Measurements from ENCODE around the gene TMEM209. TPM values are rescaled to one million over a fixed set of nuclear protein-coding genes. Genes with fewer than 3 reads are reported as not detected.

TMEM209 gene
- total and polyA plus RNA-seq, 12 donors, result 6.0 to 77.1 (median 35.9) TPM

DNA sequence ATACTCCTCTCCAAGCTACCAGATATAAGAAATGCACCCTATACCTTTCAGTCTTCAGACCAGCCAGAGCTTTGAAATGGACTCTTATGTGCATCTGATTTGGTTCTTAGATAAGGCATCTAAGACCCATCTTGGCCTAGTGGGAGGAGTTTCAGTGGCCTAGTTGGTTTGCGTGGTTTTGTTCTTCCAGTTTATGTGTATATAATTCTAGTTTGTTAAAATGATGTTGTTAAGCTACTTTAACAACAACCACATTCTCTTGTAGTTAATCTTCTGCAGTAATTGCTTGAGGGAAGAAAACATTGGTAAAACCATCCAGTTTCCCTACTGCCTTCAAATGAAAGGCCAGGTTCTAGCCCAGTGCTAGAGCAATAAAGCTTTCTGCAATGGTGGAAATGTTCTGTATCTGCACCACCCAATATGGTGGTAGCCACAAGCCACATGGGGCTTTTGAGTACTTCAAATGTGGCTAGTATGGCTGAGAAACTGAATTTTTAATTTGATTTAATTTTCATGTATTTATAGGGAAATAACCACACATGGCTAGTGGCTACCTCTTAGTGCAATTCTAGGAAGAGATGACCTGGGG, 68.5 kb downstream of the TMEM209 start:
- peaks cover 0 to 6% of the 10 kb centered on the region in 2 donors for H3K36me3 ChIP-seq (replicated peaks in 1 of 2)
- no peaks in the 10 kb centered on the region for H3K27me3 ChIP-seq
- no peak overlapping the region for H3K27ac ChIP-seq
- peaks cover 0 to 7% of the 10 kb centered on the region in 2 donors for H3K4me1 ChIP-seq (replicated peaks in 1 of 2)
- H3K4me3 ChIP-seq, result no peak overlapping the region
- DNase-seq, result no peak
- intact Hi-C loops (cut with DNase I), result no loop called here
- TF ChIP-seq, protein P1, sequence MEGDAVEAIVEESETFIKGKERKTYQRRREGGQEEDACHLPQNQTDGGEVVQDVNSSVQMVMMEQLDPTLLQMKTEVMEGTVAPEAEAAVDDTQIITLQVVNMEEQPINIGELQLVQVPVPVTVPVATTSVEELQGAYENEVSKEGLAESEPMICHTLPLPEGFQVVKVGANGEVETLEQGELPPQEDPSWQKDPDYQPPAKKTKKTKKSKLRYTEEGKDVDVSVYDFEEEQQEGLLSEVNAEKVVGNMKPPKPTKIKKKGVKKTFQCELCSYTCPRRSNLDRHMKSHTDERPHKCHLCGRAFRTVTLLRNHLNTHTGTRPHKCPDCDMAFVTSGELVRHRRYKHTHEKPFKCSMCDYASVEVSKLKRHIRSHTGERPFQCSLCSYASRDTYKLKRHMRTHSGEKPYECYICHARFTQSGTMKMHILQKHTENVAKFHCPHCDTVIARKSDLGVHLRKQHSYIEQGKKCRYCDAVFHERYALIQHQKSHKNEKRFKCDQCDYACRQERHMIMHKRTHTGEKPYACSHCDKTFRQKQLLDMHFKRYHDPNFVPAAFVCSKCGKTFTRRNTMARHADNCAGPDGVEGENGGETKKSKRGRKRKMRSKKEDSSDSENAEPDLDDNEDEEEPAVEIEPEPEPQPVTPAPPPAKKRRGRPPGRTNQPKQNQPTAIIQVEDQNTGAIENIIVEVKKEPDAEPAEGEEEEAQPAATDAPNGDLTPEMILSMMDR (IDR thresholded peaks at IDR 0.05), result no peak
- no peak for TF ChIP-seq POLR2A (IDR thresholded peaks at IDR 0.05)
- 88 to 99% (median 93%) methylated on average over 1 of the region's 1 CpG for WGBS, 4 donors
- H3K9me3 ChIP-seq (replicated peaks in 1 of 3), result no peaks in the 10 kb centered on the region

DNA sequence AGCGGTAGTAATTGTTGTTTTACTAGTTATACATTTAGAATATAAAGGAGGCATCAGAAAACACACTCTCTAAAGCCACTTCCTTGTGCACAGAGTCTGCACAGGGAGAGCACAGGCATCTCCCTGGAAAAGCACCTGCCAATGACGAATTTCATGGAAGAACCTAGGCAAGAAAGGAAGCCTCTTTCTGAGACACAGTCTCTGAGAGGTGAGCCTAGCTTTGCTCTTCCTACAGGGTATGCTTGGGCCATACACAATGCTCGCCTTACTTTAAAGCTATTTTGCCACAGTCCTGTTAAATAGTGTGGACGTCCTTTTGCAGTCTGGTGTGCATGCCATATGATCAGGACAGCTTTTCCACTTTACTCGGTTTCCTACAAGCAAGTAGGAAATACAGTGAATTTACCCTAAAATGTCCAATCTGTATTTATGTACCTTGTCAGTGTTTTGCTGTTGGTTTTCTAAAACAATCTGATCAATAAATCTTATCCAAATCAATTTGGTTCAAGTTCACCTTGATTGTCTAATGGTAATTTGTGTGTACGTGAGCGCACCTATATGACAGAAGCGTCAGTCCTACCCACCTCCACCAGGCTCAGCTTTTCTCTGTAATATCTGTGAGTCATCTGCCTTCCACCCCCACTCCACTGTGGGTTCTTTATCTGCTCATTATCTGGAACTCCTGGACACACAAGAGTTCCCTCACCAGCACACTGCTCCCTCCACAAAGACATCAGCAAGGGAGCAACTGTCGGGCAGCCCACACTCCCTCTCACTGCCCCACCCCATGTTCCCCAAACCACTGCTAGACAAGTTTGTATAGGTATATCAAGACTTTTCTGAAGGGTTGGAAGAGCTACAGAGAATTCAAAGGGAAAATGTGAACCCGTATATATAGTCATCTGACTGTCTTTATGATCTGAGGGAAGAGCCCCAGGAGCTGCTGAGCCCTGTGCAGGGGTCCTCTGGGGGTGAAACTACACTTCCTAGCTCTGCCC, 69.7 kb downstream of the TMEM209 start:
- Histone ChIP-seq H3K9me3 (replicated peaks in 1 of 3) (no peaks in the 10 kb centered on the region), H3K27ac (no peak overlapping the region), H3K4me3 (no peak overlapping the region), H3K27me3 (no peaks in the 10 kb centered on the region), H3K36me3 (replicated peaks in 1 of 2) (peaks cover 0 to 18% of the 10 kb centered on the region in 2 donors), H3K4me1 (replicated peaks in 1 of 2) (no peaks in the 10 kb centered on the region)
- peak in 1 of 7 donors; percentile 27 for DNase-seq
- intact Hi-C loops (cut with DNase I), result no loop called here
- WGBS, 4 donors, result 91 to 96% (median 93%) methylated on average over 10 of the region's 10 CpGs
- TF ChIP-seq POLR2A (IDR thresholded peaks at IDR 0.05), result no peak
- TF ChIP-seq, protein P1 (IDR thresholded peaks at IDR 0.05), result no peak

DNA sequence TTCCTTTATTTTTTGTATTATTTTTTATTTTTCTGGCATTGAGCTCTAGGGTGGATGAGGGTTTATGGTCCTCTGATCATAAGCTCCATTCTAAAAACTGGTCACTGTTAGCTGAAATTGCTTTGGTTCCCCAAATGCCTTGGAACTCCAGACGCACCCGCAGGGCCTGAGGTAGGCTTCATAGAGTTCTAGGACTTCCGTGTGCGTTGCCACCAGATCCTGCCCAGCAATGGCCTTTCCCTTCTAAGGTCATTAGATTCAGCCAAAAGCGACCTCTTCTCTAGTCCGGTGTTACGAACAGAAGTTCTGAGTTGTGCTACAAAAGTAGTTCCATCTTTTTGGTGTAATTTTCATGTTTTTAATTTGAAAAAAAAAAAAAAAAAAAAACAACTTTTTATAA, 70.5 kb downstream of the TMEM209 start:
- Histone ChIP-seq H3K36me3 (replicated peaks in 1 of 2) (peaks cover 0 to 25% of the 10 kb centered on the region in 2 donors), H3K9me3 (replicated peaks in 1 of 3) (no peaks in the 10 kb centered on the region), H3K4me1 (replicated peaks in 1 of 2) (no peaks in the 10 kb centered on the region), H3K4me3 (no peak overlapping the region), H3K27ac (no peak overlapping the region), H3K27me3 (no peaks in the 10 kb centered on the region)
- DNase-seq, result no peak
- 95 to 97% (median 96%) methylated on average over 7 of the region's 7 CpGs for WGBS, 4 donors
- TF ChIP-seq, protein P1 (IDR thresholded peaks at IDR 0.05), result no peak
- no peak for TF ChIP-seq POLR2A (IDR thresholded peaks at IDR 0.05)
- intact Hi-C loops (cut with DNase I), result no loop called here

DNA sequence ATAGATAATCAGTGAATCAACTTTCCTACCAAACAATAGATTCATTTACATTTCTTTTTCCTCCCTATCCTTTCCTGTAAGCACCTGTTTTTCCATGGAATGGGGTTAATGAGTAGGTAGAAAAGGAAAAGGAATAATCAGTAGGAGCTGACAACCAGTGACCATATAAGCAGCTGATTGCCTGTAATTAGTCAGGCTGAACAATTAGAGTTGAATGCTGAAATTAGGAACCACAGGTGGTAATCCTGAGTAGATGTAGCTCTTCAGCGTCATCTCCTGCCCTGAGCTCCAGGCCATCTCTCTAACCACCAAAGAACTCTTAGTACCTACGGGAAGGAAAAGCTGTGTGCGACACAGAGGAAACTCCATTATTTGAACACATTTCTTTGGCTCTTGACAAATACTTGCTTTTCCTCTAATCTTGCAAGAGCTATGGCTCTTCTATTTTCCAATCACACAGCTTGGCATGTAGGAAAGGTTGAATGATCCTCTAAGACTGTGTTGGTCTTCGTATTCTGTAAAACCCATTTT, 71.0 kb downstream of the TMEM209 start:
- Histone ChIP-seq H3K4me1 (replicated peaks in 1 of 2) (no peaks in the 10 kb centered on the region), H3K9me3 (replicated peaks in 1 of 3) (no peaks in the 10 kb centered on the region), H3K27me3 (no peaks in the 10 kb centered on the region), H3K27ac (no peak overlapping the region), H3K36me3 (replicated peaks in 1 of 2) (peaks cover 0 to 31% of the 10 kb centered on the region in 2 donors), H3K4me3 (no peak overlapping the region)
- intact Hi-C loops (cut with DNase I), result no loop called here
- TF ChIP-seq POLR2A (IDR thresholded peaks at IDR 0.05), result no peak
- TF ChIP-seq, protein P1 (IDR thresholded peaks at IDR 0.05), result no peak
- WGBS, 4 donors, result 96 to 100% (median 98%) methylated on average over 4 of the region's 4 CpGs
- DNase-seq, result no peak

Measured in adrenal gland (tissue), 12 donors.